ENCODE data around the gene HMSD. TPM values are rescaled to one million over a fixed set of nuclear protein-coding genes. Genes with fewer than 3 reads are reported as not detected.

Gene HMSD
- total RNA-seq, 6 experiments from 2014 or later = 0.21 to 0.38 TPM; not detected in 4

- H3K27me3 Mint-ChIP-seq (ENCODE audit: insufficient read depth) = no peaks in the 10 kb centered on the region
- H3K36me3 Mint-ChIP-seq (ENCODE audit: low read depth) = peaks cover 17% of the 10 kb centered on the region
- DNase-seq = no peak
- no peak for TF ChIP-seq CTCF (IDR thresholded peaks at IDR 0.05)
- H3K4me3 Mint-ChIP-seq = peak overlapping the region; percentile 83; the same call in 1 of the 2 replicates
- peak overlapping the region; percentile 75 for H3K27ac Mint-ChIP-seq
- H3K9me3 Mint-ChIP-seq = no peaks in the 10 kb centered on the region
- H3K4me1 Mint-ChIP-seq (ENCODE audit: low read depth) = peaks cover 30% of the 10 kb centered on the region
These were observed 30.9 kb downstream of the HMSD start for GRCh38 chr18:63980027-63980426.

- Mint-ChIP-seq H3K9me3 (no peaks in the 10 kb centered on the region), H3K4me1 (ENCODE audit: low read depth) (peaks cover 23% of the 10 kb centered on the region), H3K27me3 (ENCODE audit: insufficient read depth) (no peaks in the 10 kb centered on the region), H3K27ac (no peak overlapping the region), H3K4me3 (no peak overlapping the region), H3K36me3 (ENCODE audit: low read depth) (peaks cover 27% of the 10 kb centered on the region)
- no peak for DNase-seq
- no peak for TF ChIP-seq CTCF (IDR thresholded peaks at IDR 0.05)
These were observed 31.9 kb downstream of the HMSD start for GRCh38 chr18:63980896-63981460.

GRCh38 chr18:63981719-63982118 is 32.6 kb downstream of the HMSD start:
- TF ChIP-seq CTCF (IDR thresholded peaks at IDR 0.05) = no peak
- no peaks in the 10 kb centered on the region for H3K27me3 Mint-ChIP-seq (ENCODE audit: insufficient read depth)
- no peak for DNase-seq
- peaks cover 23% of the 10 kb centered on the region for H3K4me1 Mint-ChIP-seq (ENCODE audit: low read depth)
- H3K9me3 Mint-ChIP-seq = no peaks in the 10 kb centered on the region
- no peak overlapping the region for H3K27ac Mint-ChIP-seq
- H3K36me3 Mint-ChIP-seq (ENCODE audit: low read depth) = peaks cover 29% of the 10 kb centered on the region
- H3K4me3 Mint-ChIP-seq = no peak overlapping the region

DNA sequence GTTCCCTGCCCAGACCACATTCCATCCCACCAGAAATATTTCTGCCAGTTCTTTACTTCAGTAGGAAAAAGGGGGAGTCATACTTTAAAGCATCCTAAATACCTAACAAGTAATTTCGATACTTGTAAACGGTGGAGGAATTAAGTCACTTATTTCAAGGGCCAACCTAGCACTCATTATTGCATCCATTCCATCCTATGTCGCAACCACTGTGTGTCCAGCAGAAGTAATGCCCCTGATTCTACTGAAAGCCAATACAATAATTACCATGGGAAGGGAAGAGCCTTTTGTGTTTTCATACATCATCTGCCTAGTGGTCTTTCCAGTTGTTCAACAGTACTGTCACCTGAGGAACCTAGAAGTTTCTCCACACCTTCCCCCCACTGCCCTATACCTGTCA is 33.3 kb downstream of the HMSD start:
- no peaks in the 10 kb centered on the region for H3K27me3 Mint-ChIP-seq (ENCODE audit: insufficient read depth)
- no peak for DNase-seq
- peaks cover 23% of the 10 kb centered on the region for H3K4me1 Mint-ChIP-seq (ENCODE audit: low read depth)
- peaks cover 29% of the 10 kb centered on the region for H3K36me3 Mint-ChIP-seq (ENCODE audit: low read depth)
- H3K9me3 Mint-ChIP-seq = no peaks in the 10 kb centered on the region
- TF ChIP-seq CTCF (IDR thresholded peaks at IDR 0.05) = no peak
- no peak overlapping the region for H3K27ac Mint-ChIP-seq
- no peak overlapping the region for H3K4me3 Mint-ChIP-seq

- Mint-ChIP-seq H3K27ac (no peak overlapping the region), H3K36me3 (ENCODE audit: low read depth) (peaks cover 21% of the 10 kb centered on the region), H3K4me3 (no peak overlapping the region), H3K9me3 (no peaks in the 10 kb centered on the region), H3K27me3 (ENCODE audit: insufficient read depth) (no peaks in the 10 kb centered on the region), H3K4me1 (ENCODE audit: low read depth) (peaks cover 14% of the 10 kb centered on the region)
- TF ChIP-seq CTCF (IDR thresholded peaks at IDR 0.05) = no peak
- no peak for DNase-seq
These were observed 37.8 kb downstream of the HMSD start for GRCh38 chr18:63986885-63987284.

GRCh38 chr18:63987743-63988142 is 38.6 kb downstream of the HMSD start:
- Mint-ChIP-seq H3K4me1 (ENCODE audit: low read depth) (peaks cover 16% of the 10 kb centered on the region), H3K4me3 (no peak overlapping the region), H3K9me3 (no peaks in the 10 kb centered on the region), H3K36me3 (ENCODE audit: low read depth) (peaks cover 15% of the 10 kb centered on the region), H3K27me3 (ENCODE audit: insufficient read depth) (no peaks in the 10 kb centered on the region), H3K27ac (no peak overlapping the region)
- TF ChIP-seq CTCF (IDR thresholded peaks at IDR 0.05) = no peak
- no peak for DNase-seq
